Gastrocnemius medialis (tissue), 4 donors: ENCODE results near the gene ELP2. TPM values are rescaled to one million over a fixed set of nuclear protein-coding genes. Genes with fewer than 3 reads are reported as not detected.

ENCODE experiments used
- ATAC-seq, 2 donors: fragments of 150-250 bp; one replicate each; pipeline ENCODE4 v1.9.1; 2016
- DNase-seq, 2 donors: peaks; one replicate each; pipeline ENCODE4 v3.0.0-alpha.2; 2019
- H3K27ac ChIP-seq, 4 donors: fragments of 200-600 bp; sonication (generic); 1 replicate in 1 of 4; 2 replicates in 3 of 4; pipeline ENCODE4 v1.5.1; 2016 to 2018; ENCODE audit warnings: mild to moderate bottlenecking in 2 of 4, moderate library complexity in 1 of 4
- H3K27me3 ChIP-seq, 3 donors: fragments of 200-600 bp; sonication (generic) in 2 of 3; 1 replicate in 1 of 3; 2 replicates in 2 of 3; pipeline versions ENCODE4 v1.5.1 to v1.6.0; 2016 to 2019; ENCODE audit warnings: mild to moderate bottlenecking in 1 of 3, moderate library complexity in 1 of 3
- H3K36me3 ChIP-seq, 2 donors: fragments of 200-600 bp; sonication (generic) in 1 of 2; one replicate each; pipeline ENCODE4 v1.5.1; 2017 to 2018
- H3K4me1 ChIP-seq, 2 donors: fragments of 200-600 bp; sonication (generic) in 1 of 2; one replicate each; pipeline ENCODE4 v1.5.1; 2016 to 2017; ENCODE audit warnings: mild to moderate bottlenecking in 2 of 2
- H3K4me3 ChIP-seq, 4 donors: fragments of 200-600 bp; sonication (generic) in 3 of 4; 1 replicate in 1 of 4; 2 replicates in 3 of 4; pipeline ENCODE4 v1.5.1; 2016 to 2019; ENCODE audit warnings: mild to moderate bottlenecking in 2 of 4
- H3K9me3 ChIP-seq, 3 donors: fragments of 200-600 bp; sonication (generic) in 2 of 3; 1 replicate in 1 of 3; 2 replicates in 2 of 3; pipeline ENCODE4 v1.5.1; 2016 to 2019
- CTCF ChIP-seq, 5 experiments: fragments of 450-650 bp in 3 of 5; fragments of 200-600 bp in 2 of 5; sonication (generic) in 2 of 5; IDR thresholded peaks in 4 of 5; conservative IDR thresholded peaks in 1 of 5; 1 replicate in 4 of 5; 2 replicates in 1 of 5; pipeline ENCODE4 v1.5.1; 2016 to 2019; ENCODE audit warnings: antibody characterized with exemption in 5 of 5, mild to moderate bottlenecking in 3 of 5, moderate library complexity in 3 of 5
- POLR2A ChIP-seq, 2 donors: fragments of 450-650 bp; IDR thresholded peaks; one replicate each; pipeline ENCODE4 v1.6.1; 2017; ENCODE audit warnings: antibody characterized with exemption in 2 of 2, mild to moderate bottlenecking in 2 of 2, moderate library complexity in 2 of 2
- in situ Hi-C, 4 donors: fragments of 200-750 bp; cut with MboI; loops; one replicate each; pipeline versions ENCODE4 v1.15.0 to v1.8.0; 2017; ENCODE audit warnings: low sequenced_read_pairs in 4 of 4
- intact Hi-C: fragments of 100-400 bp; cut with DNase I; formaldehyde crosslinking; loops from one replicate; pipeline ENCODE4 v1.15.1; 2023; ENCODE audit warnings: low total_unique reads
- total RNA-seq, 4 donors: library from RNA; depleted of rRNA; stranded (reverse); fragments of >200 nt; gene quantifications; one replicate each; pipeline versions ENCODE4 v1.1.0 to v1.2.3, GENCODE V29; 2016

The ELP2 gene
- total RNA-seq, 4 donors from 2014 or later, result 23.7 to 51.0 (median 42.8) TPM

GRCh38 chr18:36217348-36217747, 87.6 kb downstream of the ELP2 start:
- no peaks in the 10 kb centered on the region for H3K27me3 ChIP-seq
- no peaks in the 10 kb centered on the region for H3K36me3 ChIP-seq
- DNase-seq, result no peak
- in situ Hi-C loops, result no loop called here
- no peaks in the 10 kb centered on the region for H3K4me1 ChIP-seq
- no peaks in the 10 kb centered on the region for H3K9me3 ChIP-seq
- intact Hi-C loops, result no loop called here
- ATAC-seq, result no peak
- no peak for TF ChIP-seq CTCF (IDR thresholded peaks at IDR 0.05 in 4 of 5, conservative IDR thresholded peaks at IDR 0.05 in 1 of 5)
- no peak for TF ChIP-seq POLR2A (IDR thresholded peaks at IDR 0.05)
- no peak overlapping the region for H3K4me3 ChIP-seq
- H3K27ac ChIP-seq, result no peak overlapping the region

GRCh38 chr18:36229188-36229587, 99.5 kb downstream of the ELP2 start:
- Histone ChIP-seq H3K4me1 (no peaks in the 10 kb centered on the region), H3K4me3 (peak overlapping the region in 1 of 4 donors; percentile 32), H3K27ac (no peak overlapping the region), H3K36me3 (no peaks in the 10 kb centered on the region), H3K27me3 (no peaks in the 10 kb centered on the region), H3K9me3 (peaks cover 0 to 12% (median 0%) of the 10 kb centered on the region in 3 donors)
- no peak for TF ChIP-seq POLR2A (IDR thresholded peaks at IDR 0.05)
- TF ChIP-seq CTCF (IDR thresholded peaks at IDR 0.05 in 4 of 5, conservative IDR thresholded peaks at IDR 0.05 in 1 of 5), result no peak
- ATAC-seq (no peak), DNase-seq (no peak)
- in situ Hi-C loops, result no loop called here
- intact Hi-C loops, result no loop called here

Other genes with a start within 250 kb of the ELP2 start
- 10 to 100 TPM; 59.6 to 63.8 (median 61.8) TPM for gene RPRD1A, start 62.3 kb upstream of the ELP2 start, total RNA-seq
- 10 to 100 TPM; 16.7 to 24.7 (median 18.3) TPM for gene SLC39A6, start 559 bp upstream of the ELP2 start, total RNA-seq
- 1 to 10 TPM in 1 of 4 donors, under 1 TPM in 3; 0.46 to 2.8 (median 0.73) TPM for gene MOCOS, start 57.6 kb downstream of the ELP2 start, total RNA-seq
- 10 to 100 TPM; 10.0 to 32.5 (median 17.0) TPM for gene FHOD3, start 167.8 kb downstream of the ELP2 start, total RNA-seq